ENCODE data around the gene CNGA3. TPM values are rescaled to one million over a fixed set of nuclear protein-coding genes. Genes with fewer than 3 reads are reported as not detected.

CNGA3 gene
- total and polyA plus RNA-seq, 2 of the 8 experiments (the other 6 are each of a cell fraction or from before 2014, with no cell fraction given) = 0.02 TPM; not detected in 1

- Histone ChIP-seq H4K20me1 (replicated peaks in 1 of 2; ENCODE audit: control insufficient read depth in 1 of 2, insufficient read depth in 2 of 2, low read length in 2 of 2) (peaks cover 6% of the 10 kb centered on the region in 2 experiments), H2BK12ac (ENCODE audit: low read depth, low read length) (no peak overlapping the region), H4K8ac (ENCODE audit: extremely low read depth, insufficient read depth, low read length) (no peak overlapping the region), H3K14ac (ENCODE audit: insufficient read length) (no peak overlapping the region), H2AK5ac (ENCODE audit: low read depth, low read length) (no peak overlapping the region), H3K79me1 (ENCODE audit: low read depth, low read length) (no peaks in the 10 kb centered on the region), H2AFZ (ENCODE audit: low read length) (no peak overlapping the region), H3K23me2 (ENCODE audit: low read depth, low read length) (peaks cover 10% of the 10 kb centered on the region; the same call in 1 of the 2 replicates), H3K4me1 (replicated peaks in 1 of 4; ENCODE audit: control insufficient read depth in 3 of 4, insufficient read depth in 4 of 4, low read length in 3 of 4) (peaks cover 0 to 11% (median 5%) of the 10 kb centered on the region in 4 experiments; a peak in 6 of 7 replicates), H3K56ac (replicated peaks; ENCODE audit: insufficient read length, low read depth, low read length) (no peak overlapping the region), H3K4me3 (ENCODE audit: extremely low read depth in 1 of 4, insufficient read depth in 2 of 4, low read depth in 3 of 4, low read length in 4 of 4) (no peak overlapping the region), H3K27me3 (replicated peaks in 1 of 4; ENCODE audit: control insufficient read depth in 3 of 4, extremely low read depth in 1 of 4, insufficient read depth in 3 of 4, low read length in 3 of 4) (peaks cover 32 to 46% (median 43%) of the 10 kb centered on the region in 4 experiments), H3K23ac (ENCODE audit: insufficient read length) (no peak overlapping the region), H3K9ac (replicated peaks in 1 of 4; ENCODE audit: extremely low read depth in 1 of 4, low read depth in 3 of 4, low read length in 3 of 4) (no peak overlapping the region), H2BK5ac (ENCODE audit: low read depth, low read length) (no peak overlapping the region), H2BK20ac (ENCODE audit: low read length) (no peak overlapping the region), H3K4me2 (ENCODE audit: insufficient read depth in 1 of 2, low read depth in 2 of 2, low read length in 2 of 2) (no peak overlapping the region), H4K91ac (replicated peaks; ENCODE audit: insufficient read length, low read length) (no peak overlapping the region), H2BK120ac (replicated peaks; ENCODE audit: low read depth, low read length) (no peak overlapping the region), H3K79me2 (ENCODE audit: control insufficient read depth in 1 of 2, insufficient read depth in 2 of 2, low read length in 2 of 2) (no peaks in the 10 kb centered on the region), H3K27ac (ENCODE audit: low read depth, low read length) (no peak overlapping the region), H3K9me3 (ENCODE audit: insufficient read depth in 2 of 2, low read depth in 1 of 2, low read length in 1 of 2) (no peaks in the 10 kb centered on the region; a peak in 1 of 4 replicates), H2BK15ac (ENCODE audit: low read length) (no peak overlapping the region), H3K4ac (replicated peaks; ENCODE audit: insufficient read length, low read depth, low read length) (no peak overlapping the region), H3K18ac (ENCODE audit: extremely low read depth, low read length) (no peak overlapping the region), H4K5ac (ENCODE audit: insufficient read length, low read depth, low read length) (no peak overlapping the region), H3K36me3 (ENCODE audit: control insufficient read depth in 2 of 4, insufficient read depth in 4 of 4, low read length in 3 of 4) (no peaks in the 10 kb centered on the region)
- TF ChIP-seq, protein P1, sequence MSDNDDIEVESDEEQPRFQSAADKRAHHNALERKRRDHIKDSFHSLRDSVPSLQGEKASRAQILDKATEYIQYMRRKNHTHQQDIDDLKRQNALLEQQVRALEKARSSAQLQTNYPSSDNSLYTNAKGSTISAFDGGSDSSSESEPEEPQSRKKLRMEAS (IDR thresholded peaks at IDR 0.05) = no peak
- TF ChIP-seq YY1 (IDR thresholded peaks at IDR 0.05; ENCODE audit: low read depth, low read length) (no peak), ATF3 (IDR thresholded peaks at IDR 0.05; ENCODE audit: insufficient read depth, low read depth, low read length) (no peak), JUND (IDR thresholded peaks at IDR 0.05; ENCODE audit: low read length) (no peak), CREB1 (IDR thresholded peaks at IDR 0.05) (no peak), RBBP5 (IDR thresholded peaks at IDR 0.05; ENCODE audit: borderline replicate concordance, low read depth, low read length) (no peak), TEAD4 (IDR thresholded peaks at IDR 0.05; ENCODE audit: low read depth, low read length) (no peak), CHD2 (IDR thresholded peaks at IDR 0.05; ENCODE audit: low read length) (no peak)
- DNase-seq (ENCODE audit: low read depth in 1 of 2, low spot score in 2 of 2) = no peak
- CTCF ChIA-PET (ENCODE audit: partially characterized antibody) = interaction anchor here (0.9 to 1.6 kb wide), 2 partner anchors 9 to 643 kb away, joined by 3 read pairs; no protein-coding TSS in a partner anchor
- FAIRE-seq = no peak
- 89% methylated on average over 3 of the region's 3 CpGs; no CpG with 5 or more reads in 1 of the 2 experiments for WGBS, 2 experiments (ENCODE audit: extremely low coverage in 1 of 2, insufficient coverage in 1 of 2, insufficient read length in 1 of 2, insufficient replicate concordance in 2 of 2, low coverage in 1 of 2, low lambda C conversion rate in 2 of 2, missing lambda C conversion rate in 1 of 2)
- POLR2A ChIA-PET (ENCODE audit: partially characterized antibody) = no interaction called here
These were observed 3.0 kb upstream of the CNGA3 start for GRCh38 chr2:98343285-98343684.
